IMR-90 (cell line): ENCODE results near the gene SLC16A4.

Experiments used
- BHLHE40 ChIP-seq: fragments of 150-350 bp; IDR thresholded peaks from 2 replicates; pipeline ENCODE4 v1.6.1; 2016; ENCODE audit warnings: mild to moderate bottlenecking, low read depth, low read length
- CEBPB ChIP-seq: IDR thresholded peaks from 2 replicates; pipeline ENCODE4 v1.6.1; 2012; ENCODE audit warnings: low read depth, low read length, improper control_type of control experiment
- CTCF ChIP-seq: conservative IDR thresholded peaks from 2 replicates; pipeline ENCODE4 v1.5.1; 2012; ENCODE audit warnings: mild to moderate bottlenecking, low read depth, low read length, improper control_type of control experiment
- MAFK ChIP-seq: IDR thresholded peaks from 2 replicates; pipeline ENCODE4 v1.6.1; 2012; ENCODE audit warnings: low read depth, low read length, improper control_type of control experiment
- POLR2A ChIP-seq: IDR thresholded peaks from 2 replicates; pipeline ENCODE4 v1.6.1; 2012; ENCODE audit warnings: mild to moderate bottlenecking, low read depth, low read length
- RAD21 ChIP-seq: IDR thresholded peaks from 2 replicates; pipeline ENCODE4 v1.6.1; 2012; ENCODE audit warnings: low read length, improper control_type of control experiment
- SMC3 ChIP-seq: fragments of 150-350 bp; IDR thresholded peaks from 2 replicates; pipeline ENCODE4 v1.6.1; 2016; ENCODE audit warnings: low read depth, mild to moderate bottlenecking, antibody characterized with exemption, low read length, moderate library complexity

GRCh38 chr1:110360431-110360830 is 30.4 kb downstream of the SLC16A4 start:
- TF ChIP-seq CTCF (no peak), RAD21 (no peak), POLR2A (no peak), MAFK (no peak), SMC3 (no peak), BHLHE40 (no peak), CEBPB (no peak)
